Nephron (organoid): ENCODE measurements around the gene SLC37A2.

Experiments used
- H3K27ac Mint-ChIP-seq, 3 experiments: 2 replicates each; pipeline ENCODE4 v1.8.0; 2020; ENCODE audit warnings: mixed read lengths in 3 of 3, mild to moderate bottlenecking in 2 of 3, moderate library complexity in 1 of 3
- H3K27me3 Mint-ChIP-seq: 2 replicates; pipeline ENCODE4 v1.8.0; 2021; ENCODE audit warnings: low read depth, mild to moderate bottlenecking, moderate library complexity, mixed read lengths
- H3K36me3 Mint-ChIP-seq: 2 replicates; pipeline ENCODE4 v1.8.0; 2020; ENCODE audit warnings: low read depth, mixed read lengths
- H3K4me1 Mint-ChIP-seq: 2 replicates; pipeline ENCODE4 v1.8.0; 2020; ENCODE audit warnings: mixed read lengths
- H3K4me3 Mint-ChIP-seq, 3 experiments: 2 replicates each; pipeline ENCODE4 v1.8.0; 2020; ENCODE audit warnings: mild to moderate bottlenecking in 3 of 3, mixed read lengths in 3 of 3, moderate library complexity in 2 of 3
- H3K9me3 Mint-ChIP-seq: 2 replicates; pipeline ENCODE4 v1.8.0; 2020; ENCODE audit warnings: mixed read lengths
- TF ChIP-seq, protein P1 (sequence below), 3 experiments: fragments of 200-600 bp; sonication (generic); IDR thresholded peaks; one replicate each; pipeline ENCODE4 v1.5.0; 2021; ENCODE audit warnings: antibody characterized with exemption in 3 of 3; ENCODE audit not compliant: unreplicated experiment in 3 of 3

Gene SLC37A2

DNA sequence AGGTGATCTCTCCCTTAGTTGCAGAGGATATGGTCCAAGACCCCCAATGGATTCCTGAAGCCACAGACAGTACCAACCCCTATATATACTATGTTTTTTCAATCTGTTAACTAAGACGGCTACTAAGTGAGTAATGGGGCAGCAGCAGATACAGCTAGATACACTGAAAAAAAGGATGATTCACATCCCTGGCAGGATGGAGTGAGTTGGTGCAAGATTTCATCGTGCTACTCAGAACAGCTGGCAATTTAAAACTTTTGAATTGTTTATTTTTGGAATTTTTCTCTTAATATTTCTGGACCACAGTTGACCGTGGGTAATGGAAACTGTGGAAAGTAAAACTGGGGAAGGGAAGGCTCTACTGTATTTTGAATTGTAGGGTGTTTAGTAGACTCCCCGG is 65.3 kb downstream of the SLC37A2 start:
- Mint-ChIP-seq H3K4me3 (no peak overlapping the region), H3K27ac (no peak overlapping the region), H3K9me3 (peaks cover 4% of the 10 kb centered on the region), H3K4me1 (peaks cover 22% of the 10 kb centered on the region), H3K27me3 (peaks cover 9% of the 10 kb centered on the region), H3K36me3 (peaks cover 3% of the 10 kb centered on the region)
- TF ChIP-seq, protein P1, sequence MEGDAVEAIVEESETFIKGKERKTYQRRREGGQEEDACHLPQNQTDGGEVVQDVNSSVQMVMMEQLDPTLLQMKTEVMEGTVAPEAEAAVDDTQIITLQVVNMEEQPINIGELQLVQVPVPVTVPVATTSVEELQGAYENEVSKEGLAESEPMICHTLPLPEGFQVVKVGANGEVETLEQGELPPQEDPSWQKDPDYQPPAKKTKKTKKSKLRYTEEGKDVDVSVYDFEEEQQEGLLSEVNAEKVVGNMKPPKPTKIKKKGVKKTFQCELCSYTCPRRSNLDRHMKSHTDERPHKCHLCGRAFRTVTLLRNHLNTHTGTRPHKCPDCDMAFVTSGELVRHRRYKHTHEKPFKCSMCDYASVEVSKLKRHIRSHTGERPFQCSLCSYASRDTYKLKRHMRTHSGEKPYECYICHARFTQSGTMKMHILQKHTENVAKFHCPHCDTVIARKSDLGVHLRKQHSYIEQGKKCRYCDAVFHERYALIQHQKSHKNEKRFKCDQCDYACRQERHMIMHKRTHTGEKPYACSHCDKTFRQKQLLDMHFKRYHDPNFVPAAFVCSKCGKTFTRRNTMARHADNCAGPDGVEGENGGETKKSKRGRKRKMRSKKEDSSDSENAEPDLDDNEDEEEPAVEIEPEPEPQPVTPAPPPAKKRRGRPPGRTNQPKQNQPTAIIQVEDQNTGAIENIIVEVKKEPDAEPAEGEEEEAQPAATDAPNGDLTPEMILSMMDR (IDR thresholded peaks at IDR 0.05; ENCODE audit: unreplicated experiment in 3 of 3) = no peak

GRCh38 chr11:125129316-125129993 is 66.3 kb downstream of the SLC37A2 start:
- Mint-ChIP-seq H3K4me3 (no peak overlapping the region), H3K9me3 (peaks cover 4% of the 10 kb centered on the region), H3K27me3 (peaks cover 9% of the 10 kb centered on the region), H3K36me3 (peaks cover 3% of the 10 kb centered on the region), H3K4me1 (peaks cover 17% of the 10 kb centered on the region), H3K27ac (peak overlapping the region in 2 of 3 experiments; percentile 5 to 7)
- TF ChIP-seq, protein P1 (IDR thresholded peaks at IDR 0.05; ENCODE audit: unreplicated experiment in 3 of 3) = no peak

GRCh38 chr11:125132071-125132470 is 69.0 kb downstream of the SLC37A2 start:
- Mint-ChIP-seq H3K27me3 (peaks cover 3% of the 10 kb centered on the region), H3K4me3 (no peak overlapping the region), H3K4me1 (peaks cover 18% of the 10 kb centered on the region), H3K36me3 (peaks cover 3% of the 10 kb centered on the region), H3K27ac (no peak overlapping the region), H3K9me3 (peaks cover 4% of the 10 kb centered on the region)
- TF ChIP-seq, protein P1 (IDR thresholded peaks at IDR 0.05; ENCODE audit: unreplicated experiment in 3 of 3) = no peak

DNA sequence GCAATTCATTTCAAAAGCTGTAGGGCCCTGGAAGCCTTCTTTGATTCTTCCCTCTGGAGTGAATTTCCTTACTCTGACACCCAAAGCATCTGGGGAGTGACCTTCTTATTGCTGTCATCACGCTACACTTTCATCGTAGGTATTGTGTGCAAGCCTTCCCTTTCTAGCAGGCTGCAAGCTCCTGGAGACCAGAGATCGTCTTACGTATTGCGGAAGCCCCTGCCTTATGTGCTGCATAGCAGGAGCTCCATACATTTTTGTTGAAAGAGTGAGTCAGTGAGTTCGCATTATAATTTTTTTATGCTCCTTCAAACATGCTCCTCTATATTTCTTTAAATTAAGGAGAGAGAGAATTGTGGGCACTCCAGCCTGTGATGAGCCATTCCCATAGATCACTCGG is 69.5 kb downstream of the SLC37A2 start:
- Mint-ChIP-seq H3K4me3 (no peak overlapping the region), H3K27ac (peak overlapping the region in 1 of 3 experiments; percentile 18), H3K4me1 (peaks cover 20% of the 10 kb centered on the region), H3K27me3 (peaks cover 3% of the 10 kb centered on the region), H3K9me3 (peaks cover 4% of the 10 kb centered on the region), H3K36me3 (peaks cover 3% of the 10 kb centered on the region)
- TF ChIP-seq, protein P1 (IDR thresholded peaks at IDR 0.05; ENCODE audit: unreplicated experiment in 3 of 3) = no peak

DNA sequence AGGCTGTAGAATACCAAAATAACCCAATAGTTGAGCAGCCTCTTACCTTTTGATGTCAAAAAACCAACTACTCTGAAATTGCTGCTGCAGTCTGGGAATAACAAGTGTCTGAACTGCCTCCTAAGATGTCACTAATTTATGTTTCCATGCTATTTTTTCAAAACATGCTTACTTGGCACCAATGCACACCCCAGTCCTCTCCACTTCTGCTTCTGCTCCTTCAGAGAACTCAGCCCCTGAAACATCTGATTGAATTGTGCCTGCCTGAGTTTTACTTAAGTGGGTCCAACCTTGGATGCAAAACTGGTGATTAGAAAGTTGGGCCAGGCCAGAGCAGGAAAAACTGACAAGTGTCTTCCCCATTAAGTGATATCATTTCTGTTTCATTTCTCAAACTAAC is 72.9 kb downstream of the SLC37A2 start:
- Mint-ChIP-seq H3K9me3 (peaks cover 4% of the 10 kb centered on the region), H3K27ac (no peak overlapping the region), H3K36me3 (peaks cover 3% of the 10 kb centered on the region), H3K4me3 (no peak overlapping the region), H3K4me1 (peaks cover 44% of the 10 kb centered on the region), H3K27me3 (no peaks in the 10 kb centered on the region)
- TF ChIP-seq, protein P1 (IDR thresholded peaks at IDR 0.05; ENCODE audit: unreplicated experiment in 3 of 3) = no peak

DNA sequence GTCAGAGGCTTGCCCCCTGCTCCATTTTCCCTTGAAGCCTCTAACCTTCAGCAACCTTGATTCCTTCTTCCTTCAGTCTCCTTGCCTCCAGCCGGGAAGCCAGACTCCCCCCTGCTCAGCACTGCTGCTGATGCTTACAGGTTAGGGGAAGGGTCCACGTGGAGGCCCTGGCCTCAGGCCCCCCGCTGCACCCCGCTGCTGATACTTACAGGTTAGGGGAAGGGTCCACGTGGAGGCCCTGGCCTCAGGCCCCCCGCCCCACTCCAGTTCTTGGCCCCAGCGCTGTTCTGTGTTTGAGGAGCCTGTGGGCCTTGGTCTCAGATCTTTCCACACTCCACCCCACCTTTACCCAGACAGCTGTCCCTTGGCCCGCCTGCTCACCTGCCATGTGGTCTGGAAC is 75.9 kb downstream of the SLC37A2 start:
- peaks cover 50% of the 10 kb centered on the region for H3K4me1 Mint-ChIP-seq
- H3K4me3 Mint-ChIP-seq = peak overlapping the region in 1 of 3 experiments; percentile 29
- TF ChIP-seq, protein P1 (IDR thresholded peaks at IDR 0.05; ENCODE audit: unreplicated experiment in 3 of 3) = no peak
- peaks cover 3% of the 10 kb centered on the region for H3K27me3 Mint-ChIP-seq
- H3K9me3 Mint-ChIP-seq = no peaks in the 10 kb centered on the region
- H3K36me3 Mint-ChIP-seq = no peaks in the 10 kb centered on the region
- H3K27ac Mint-ChIP-seq = peak overlapping the region; percentile 96 to 98 (median 96)
